GM12872 (cell line): ENCODE data around the gene NRG3.

Experiments used
- TF ChIP-seq, protein P1 (sequence below): IDR thresholded peaks from 3 replicates; pipeline ENCODE4 v1.5.1; 2011; ENCODE audit warnings: low read depth, mild to moderate bottlenecking, low read length, moderate library complexity; ENCODE audit not compliant: insufficient read depth

Gene NRG3

DNA sequence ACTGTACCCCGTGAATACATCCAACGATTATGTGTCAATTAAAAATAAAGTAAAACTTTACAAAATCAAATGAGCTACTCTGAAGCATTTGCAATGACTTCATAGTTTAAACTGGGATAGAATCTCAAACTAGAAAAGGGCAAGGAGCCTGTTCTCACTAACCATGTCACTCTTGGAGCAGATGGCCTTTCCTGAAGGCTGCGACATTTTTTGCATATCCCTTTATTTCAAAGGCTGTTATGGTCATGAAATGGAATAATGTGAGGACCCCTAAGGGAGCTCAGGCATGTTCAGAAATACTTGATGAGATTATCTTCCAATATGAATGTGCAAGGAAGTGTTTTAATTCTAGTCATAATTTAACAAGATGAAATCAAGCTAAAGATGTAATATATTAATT is 679.4 kb downstream of the NRG3 start:
- TF ChIP-seq, protein P1, sequence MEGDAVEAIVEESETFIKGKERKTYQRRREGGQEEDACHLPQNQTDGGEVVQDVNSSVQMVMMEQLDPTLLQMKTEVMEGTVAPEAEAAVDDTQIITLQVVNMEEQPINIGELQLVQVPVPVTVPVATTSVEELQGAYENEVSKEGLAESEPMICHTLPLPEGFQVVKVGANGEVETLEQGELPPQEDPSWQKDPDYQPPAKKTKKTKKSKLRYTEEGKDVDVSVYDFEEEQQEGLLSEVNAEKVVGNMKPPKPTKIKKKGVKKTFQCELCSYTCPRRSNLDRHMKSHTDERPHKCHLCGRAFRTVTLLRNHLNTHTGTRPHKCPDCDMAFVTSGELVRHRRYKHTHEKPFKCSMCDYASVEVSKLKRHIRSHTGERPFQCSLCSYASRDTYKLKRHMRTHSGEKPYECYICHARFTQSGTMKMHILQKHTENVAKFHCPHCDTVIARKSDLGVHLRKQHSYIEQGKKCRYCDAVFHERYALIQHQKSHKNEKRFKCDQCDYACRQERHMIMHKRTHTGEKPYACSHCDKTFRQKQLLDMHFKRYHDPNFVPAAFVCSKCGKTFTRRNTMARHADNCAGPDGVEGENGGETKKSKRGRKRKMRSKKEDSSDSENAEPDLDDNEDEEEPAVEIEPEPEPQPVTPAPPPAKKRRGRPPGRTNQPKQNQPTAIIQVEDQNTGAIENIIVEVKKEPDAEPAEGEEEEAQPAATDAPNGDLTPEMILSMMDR = no peak

DNA sequence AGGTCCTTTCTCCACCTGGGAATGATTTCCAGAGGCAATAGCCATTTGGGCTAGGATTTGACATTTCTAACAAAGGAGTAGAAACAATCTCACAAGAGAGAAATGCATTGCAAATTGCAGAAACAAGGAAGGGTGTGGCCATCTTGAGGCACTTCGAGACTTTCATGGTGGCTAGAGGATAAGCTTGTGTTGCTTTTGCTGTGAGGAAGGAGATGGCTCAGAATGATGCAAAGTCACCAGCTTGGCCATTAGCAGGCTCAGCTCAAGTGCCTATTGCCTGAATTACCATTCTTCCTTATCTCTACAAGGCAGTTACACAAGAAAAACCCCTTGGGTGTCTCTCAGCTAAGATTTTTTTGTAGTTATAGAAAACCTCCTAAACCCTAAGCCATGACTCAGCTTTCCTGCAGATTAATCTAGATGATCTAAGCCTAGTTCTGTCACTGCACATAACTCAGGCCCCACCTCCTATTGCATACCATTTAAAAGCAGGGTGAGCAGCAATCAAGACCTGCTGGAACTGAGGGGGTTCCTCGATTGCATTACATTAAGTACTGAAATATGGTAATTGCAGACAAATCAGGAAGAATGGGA is 683.1 kb downstream of the NRG3 start:
- TF ChIP-seq, protein P1 = no peak

DNA sequence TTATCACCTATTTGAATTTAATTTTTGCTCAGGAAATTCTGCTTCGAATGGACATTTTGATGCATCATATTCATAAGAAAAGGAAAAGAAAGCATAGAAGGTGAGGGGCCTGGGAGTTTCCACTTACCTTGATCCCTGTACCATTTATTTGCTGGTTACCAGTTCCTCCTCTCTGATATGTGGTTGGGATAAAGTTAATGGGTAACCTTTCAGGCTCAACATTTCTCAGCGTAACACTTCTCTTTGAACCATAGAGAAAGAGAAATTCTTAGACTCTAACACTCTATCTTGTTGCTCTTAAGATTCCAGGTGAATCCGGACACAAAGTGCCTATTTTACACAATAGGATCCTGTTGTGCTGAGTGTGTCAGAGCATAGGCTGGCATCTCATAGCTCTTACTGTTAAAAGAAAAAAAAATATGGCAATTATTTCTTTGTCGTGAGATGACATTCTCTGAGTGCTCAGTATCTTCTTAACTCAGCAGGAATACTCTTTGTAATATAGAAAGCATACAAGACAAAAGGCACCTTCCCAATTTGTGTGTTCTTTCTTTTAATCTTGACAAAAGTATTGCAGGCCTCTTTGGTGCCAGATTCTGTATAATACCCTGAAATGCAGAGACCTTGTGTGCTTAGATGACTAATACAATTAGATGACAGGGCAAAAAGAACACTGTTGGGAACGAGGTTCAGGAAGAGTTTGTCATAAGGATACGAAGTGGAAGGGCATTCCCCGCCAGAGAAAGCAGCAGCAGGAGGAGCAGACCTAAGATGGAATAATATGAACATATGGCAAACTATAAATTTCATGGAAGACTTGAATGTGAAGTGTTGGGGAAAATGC is 689.6 kb downstream of the NRG3 start:
- TF ChIP-seq, protein P1 = no peak

DNA sequence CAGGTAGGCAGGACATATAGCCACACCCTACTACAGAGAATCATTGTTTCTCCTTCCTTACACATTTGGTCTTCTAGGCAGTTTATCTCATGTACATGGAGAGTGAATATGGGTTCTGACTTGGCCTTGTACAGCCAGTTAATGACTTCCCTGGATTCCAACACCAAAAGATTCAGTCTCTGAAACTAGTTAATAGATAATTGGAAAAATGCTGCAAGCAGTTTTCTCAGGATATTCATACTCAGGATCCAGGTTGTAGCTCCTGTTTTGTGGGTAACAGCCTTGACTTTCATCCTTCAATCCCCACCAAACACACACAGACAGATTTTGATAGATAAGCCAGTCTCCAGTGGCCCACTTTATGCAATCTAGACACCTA is 690.2 kb downstream of the NRG3 start:
- TF ChIP-seq, protein P1 = no peak

DNA sequence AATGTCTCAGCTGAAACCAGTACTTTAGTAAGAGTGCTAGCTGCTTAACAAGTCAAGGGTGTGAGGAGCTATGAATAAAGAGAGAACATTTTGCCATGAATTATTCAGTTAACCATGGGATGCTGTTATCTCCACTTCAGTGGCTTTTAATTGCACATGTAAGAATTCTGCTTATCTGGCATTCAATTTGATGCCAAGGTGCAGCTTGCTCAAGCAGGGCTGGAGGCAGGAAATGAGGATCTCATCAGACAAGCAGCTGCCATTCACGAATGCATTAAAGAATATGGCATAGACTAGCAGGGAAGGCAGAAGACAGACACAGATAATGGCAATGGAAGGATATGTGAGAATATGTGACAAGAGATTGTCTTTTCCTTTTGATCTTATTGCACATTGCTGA is 697.8 kb downstream of the NRG3 start:
- TF ChIP-seq, protein P1 = no peak

DNA sequence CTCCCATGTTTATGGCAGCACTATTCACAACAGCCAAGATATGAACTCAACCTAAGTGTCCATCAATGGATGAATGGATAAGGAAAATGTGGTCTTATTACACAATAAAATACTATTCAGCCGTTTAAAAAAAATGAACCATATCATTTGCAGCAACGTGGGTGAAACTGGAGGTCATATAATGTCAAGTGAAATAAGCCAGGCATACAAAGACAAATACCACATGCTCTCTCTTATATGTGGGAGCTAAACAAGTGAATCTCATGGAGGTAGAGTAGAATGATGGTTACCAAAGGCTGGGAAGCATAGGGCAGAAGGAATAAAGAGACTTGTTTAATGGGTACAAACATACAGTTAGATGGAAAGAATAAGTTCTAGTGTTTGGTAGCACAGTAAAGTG is 699.1 kb downstream of the NRG3 start:
- TF ChIP-seq, protein P1 = no peak

DNA sequence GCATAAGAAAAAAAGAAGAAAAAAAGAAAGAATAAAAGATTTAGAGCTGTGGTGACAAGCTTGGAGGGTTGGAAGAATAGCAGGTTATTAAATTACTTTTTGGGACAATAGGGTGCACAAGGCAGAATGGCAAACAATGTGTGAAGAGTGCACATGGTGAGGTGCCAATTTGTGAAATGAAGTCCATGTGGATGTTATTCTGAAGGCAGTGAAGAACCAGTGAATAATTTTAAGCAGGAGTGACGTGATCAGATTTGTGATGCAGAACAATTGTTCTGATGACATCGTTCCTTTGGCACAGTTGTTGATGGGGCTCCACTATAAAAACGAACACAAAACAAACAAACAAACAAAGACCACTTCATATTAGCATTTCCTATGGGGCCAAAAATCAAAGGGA is 700.3 kb downstream of the NRG3 start:
- TF ChIP-seq, protein P1 = no peak
